Measurements from ENCODE around the gene RUFY2. TPM values are rescaled to one million over a fixed set of nuclear protein-coding genes. Genes with fewer than 3 reads are reported as not detected.
A peak's percentile ranks its signal among the peaks of the same experiment; 100 is the strongest.
"Not testable (repeated sequence)": the region's sequence is repeated elsewhere in the genome, so short reads cannot be mapped to it uniquely, and the experiment has no call there.

RUFY2 gene
- polyA plus RNA-seq, 4 donors = 4.5 to 17.2 (median 5.0) TPM

GRCh38 chr10:68327889-68328786 is 78.9 kb downstream of the RUFY2 start:
- no peaks in the 10 kb centered on the region for H3K27me3 ChIP-seq (ENCODE audit: control insufficient read depth in 3 of 3, insufficient read depth in 3 of 3, low read length in 3 of 3)
- H3K27ac ChIP-seq (ENCODE audit: low read depth in 1 of 3, low read length in 2 of 3) = peak overlapping the region; percentile 41 to 63 (median 58)
- H3K4me1 ChIP-seq (ENCODE audit: control insufficient read depth in 3 of 3, insufficient read depth in 2 of 3, low read depth in 1 of 3, low read length in 2 of 3) = peaks cover 0 to 12% (median 3%) of the 10 kb centered on the region in 3 donors
- no peak overlapping the region for H3K4me3 ChIP-seq (ENCODE audit: low read depth in 1 of 3, low read length in 3 of 3)
- H3K9me3 ChIP-seq (ENCODE audit: control insufficient read depth in 2 of 2, insufficient read depth in 1 of 2, low read depth in 1 of 2, low read length in 1 of 2) = peaks cover 0 to 3% of the 10 kb centered on the region in 2 donors
- no peaks in the 10 kb centered on the region for H3K36me3 ChIP-seq (ENCODE audit: control insufficient read depth in 3 of 3, insufficient read depth in 2 of 3, low read depth in 1 of 3, low read length in 3 of 3)
- FAIRE-seq = no peak
- DNase-seq = peak in 1 of 2 donors; percentile 67
- 10 to 23% (median 14%) methylated on average over 4 of the region's 4 CpGs for WGBS, 3 donors

GRCh38 chr10:68324396-68324795 is 82.7 kb downstream of the RUFY2 start:
- not testable (repeated sequence) for H3K4me3 ChIP-seq (ENCODE audit: low read depth in 1 of 3, low read length in 3 of 3); FAIRE-seq; H3K4me1 ChIP-seq (ENCODE audit: control insufficient read depth in 3 of 3, insufficient read depth in 2 of 3, low read depth in 1 of 3, low read length in 2 of 3); H3K36me3 ChIP-seq (ENCODE audit: control insufficient read depth in 3 of 3, insufficient read depth in 2 of 3, low read depth in 1 of 3, low read length in 3 of 3); H3K27ac ChIP-seq (ENCODE audit: low read depth in 1 of 3, low read length in 2 of 3); H3K27me3 ChIP-seq (ENCODE audit: control insufficient read depth in 3 of 3, insufficient read depth in 3 of 3, low read length in 3 of 3); DNase-seq; H3K9me3 ChIP-seq (ENCODE audit: control insufficient read depth in 2 of 2, insufficient read depth in 1 of 2, low read depth in 1 of 2, low read length in 1 of 2)
- WGBS, 3 donors = 91 to 93% (median 92%) methylated on average over 4 of the region's 4 CpGs

- no peaks in the 10 kb centered on the region for H3K27me3 ChIP-seq (ENCODE audit: control insufficient read depth in 3 of 3, insufficient read depth in 3 of 3, low read length in 3 of 3)
- FAIRE-seq = no peak
- no peaks in the 10 kb centered on the region for H3K36me3 ChIP-seq (ENCODE audit: control insufficient read depth in 3 of 3, insufficient read depth in 2 of 3, low read depth in 1 of 3, low read length in 3 of 3)
- H3K27ac ChIP-seq (ENCODE audit: low read depth in 1 of 3, low read length in 2 of 3) = peak overlapping the region in 2 of 3 donors; percentile 32 to 78
- H3K4me3 ChIP-seq (ENCODE audit: low read depth in 1 of 3, low read length in 3 of 3) = no peak overlapping the region
- H3K4me1 ChIP-seq (ENCODE audit: control insufficient read depth in 3 of 3, insufficient read depth in 2 of 3, low read depth in 1 of 3, low read length in 2 of 3) = peaks cover 0 to 11% (median 0%) of the 10 kb centered on the region in 3 donors
- peak; percentile 74 to 89 for DNase-seq
- peaks cover 0 to 30% of the 10 kb centered on the region in 2 donors for H3K9me3 ChIP-seq (ENCODE audit: control insufficient read depth in 2 of 2, insufficient read depth in 1 of 2, low read depth in 1 of 2, low read length in 1 of 2)
- 12 to 44% (median 24%) methylated on average over 1 of the region's 1 CpG for WGBS, 3 donors
These were observed 88.6 kb downstream of the RUFY2 start for GRCh38 chr10:68318331-68319059.

- 13 to 68% (median 15%) methylated on average over 1 of the region's 1 CpG for WGBS, 3 donors
- H3K27me3 ChIP-seq (ENCODE audit: control insufficient read depth in 3 of 3, insufficient read depth in 3 of 3, low read length in 3 of 3) = no peaks in the 10 kb centered on the region
- peaks cover 0 to 30% of the 10 kb centered on the region in 2 donors for H3K9me3 ChIP-seq (ENCODE audit: control insufficient read depth in 2 of 2, insufficient read depth in 1 of 2, low read depth in 1 of 2, low read length in 1 of 2)
- H3K4me3 ChIP-seq (ENCODE audit: low read depth in 1 of 3, low read length in 3 of 3) = no peak overlapping the region
- DNase-seq (peak in 1 of 2 donors; percentile 80), FAIRE-seq (no peak)
- peak overlapping the region in 2 of 3 donors; percentile 3 to 12 for H3K27ac ChIP-seq (ENCODE audit: low read depth in 1 of 3, low read length in 2 of 3)
- no peaks in the 10 kb centered on the region for H3K36me3 ChIP-seq (ENCODE audit: control insufficient read depth in 3 of 3, insufficient read depth in 2 of 3, low read depth in 1 of 3, low read length in 3 of 3)
- peaks cover 0 to 11% (median 1%) of the 10 kb centered on the region in 3 donors for H3K4me1 ChIP-seq (ENCODE audit: control insufficient read depth in 3 of 3, insufficient read depth in 2 of 3, low read depth in 1 of 3, low read length in 2 of 3)
These were observed 91.5 kb downstream of the RUFY2 start for GRCh38 chr10:68315582-68315981.

- H3K27me3 ChIP-seq (ENCODE audit: control insufficient read depth in 3 of 3, insufficient read depth in 3 of 3, low read length in 3 of 3); H3K36me3 ChIP-seq (ENCODE audit: control insufficient read depth in 3 of 3, insufficient read depth in 2 of 3, low read depth in 1 of 3, low read length in 3 of 3); H3K4me3 ChIP-seq (ENCODE audit: low read depth in 1 of 3, low read length in 3 of 3); FAIRE-seq: not testable (repeated sequence)
- H3K9me3 ChIP-seq (ENCODE audit: control insufficient read depth in 2 of 2, insufficient read depth in 1 of 2, low read depth in 1 of 2, low read length in 1 of 2) = peaks cover 0 to 30% of the 10 kb centered on the region in 2 donors
- 51 to 82% (median 67%) methylated on average over 6 of the region's 6 CpGs for WGBS, 3 donors
- H3K27ac ChIP-seq (ENCODE audit: low read depth in 1 of 3, low read length in 2 of 3) = peak overlapping the region in 2 of 3 donors; percentile 3 to 12
- H3K4me1 ChIP-seq (ENCODE audit: control insufficient read depth in 3 of 3, insufficient read depth in 2 of 3, low read depth in 1 of 3, low read length in 2 of 3) = peaks cover 0 to 11% (median 1%) of the 10 kb centered on the region in 3 donors
- DNase-seq = peak in 1 of 2 donors; percentile 93
These were observed 92.1 kb downstream of the RUFY2 start for GRCh38 chr10:68314930-68315329.

GRCh38 chr10:68310531-68310930 is 96.5 kb downstream of the RUFY2 start:
- Histone ChIP-seq H3K4me1 (ENCODE audit: control insufficient read depth in 3 of 3, insufficient read depth in 2 of 3, low read depth in 1 of 3, low read length in 2 of 3) (peaks cover 0 to 4% (median 1%) of the 10 kb centered on the region in 3 donors), H3K27me3 (ENCODE audit: control insufficient read depth in 3 of 3, insufficient read depth in 3 of 3, low read length in 3 of 3) (no peaks in the 10 kb centered on the region), H3K27ac (ENCODE audit: low read depth in 1 of 3, low read length in 2 of 3) (no peak overlapping the region), H3K36me3 (ENCODE audit: control insufficient read depth in 3 of 3, insufficient read depth in 2 of 3, low read depth in 1 of 3, low read length in 3 of 3) (peaks cover 0 to under 1% (median 0%) of the 10 kb centered on the region in 3 donors), H3K9me3 (ENCODE audit: control insufficient read depth in 2 of 2, insufficient read depth in 1 of 2, low read depth in 1 of 2, low read length in 1 of 2) (peaks cover 0 to 11% of the 10 kb centered on the region in 2 donors), H3K4me3 (ENCODE audit: low read depth in 1 of 3, low read length in 3 of 3) (no peak overlapping the region)
- FAIRE-seq = no peak
- no peak for DNase-seq

GRCh38 chr10:68305854-68306253 is 101.2 kb downstream of the RUFY2 start:
- H3K9me3 ChIP-seq (ENCODE audit: control insufficient read depth in 2 of 2, insufficient read depth in 1 of 2, low read depth in 1 of 2, low read length in 1 of 2) = no peaks in the 10 kb centered on the region
- peaks cover 0 to 8% (median 0%) of the 10 kb centered on the region in 3 donors for H3K36me3 ChIP-seq (ENCODE audit: control insufficient read depth in 3 of 3, insufficient read depth in 2 of 3, low read depth in 1 of 3, low read length in 3 of 3)
- peak overlapping the region in 2 of 3 donors; percentile 61 for H3K4me3 ChIP-seq (ENCODE audit: low read depth in 1 of 3, low read length in 3 of 3)
- H3K4me1 ChIP-seq (ENCODE audit: control insufficient read depth in 3 of 3, insufficient read depth in 2 of 3, low read depth in 1 of 3, low read length in 2 of 3) = peaks cover 0 to 4% (median 0%) of the 10 kb centered on the region in 3 donors
- 0 to 42% (median 3%) methylated on average over 1 of the region's 1 CpG for WGBS, 3 donors
- FAIRE-seq = peak; percentile 83
- peak overlapping the region; percentile 50 to 76 (median 65) for H3K27ac ChIP-seq (ENCODE audit: low read depth in 1 of 3, low read length in 2 of 3)
- no peaks in the 10 kb centered on the region for H3K27me3 ChIP-seq (ENCODE audit: control insufficient read depth in 3 of 3, insufficient read depth in 3 of 3, low read length in 3 of 3)
- DNase-seq = peak; percentile 51 to 59

- Histone ChIP-seq H3K9me3 (ENCODE audit: control insufficient read depth in 2 of 2, insufficient read depth in 1 of 2, low read depth in 1 of 2, low read length in 1 of 2) (no peaks in the 10 kb centered on the region), H3K4me3 (ENCODE audit: low read depth in 1 of 3, low read length in 3 of 3) (peak overlapping the region in 2 of 3 donors; percentile 24 to 30), H3K27ac (ENCODE audit: low read depth in 1 of 3, low read length in 2 of 3) (peak overlapping the region in 2 of 3 donors; percentile 3 to 65), H3K27me3 (ENCODE audit: control insufficient read depth in 3 of 3, insufficient read depth in 3 of 3, low read length in 3 of 3) (no peaks in the 10 kb centered on the region), H3K4me1 (ENCODE audit: control insufficient read depth in 3 of 3, insufficient read depth in 2 of 3, low read depth in 1 of 3, low read length in 2 of 3) (peaks cover 0 to 4% (median 3%) of the 10 kb centered on the region in 3 donors), H3K36me3 (ENCODE audit: control insufficient read depth in 3 of 3, insufficient read depth in 2 of 3, low read depth in 1 of 3, low read length in 3 of 3) (peaks cover 0 to 15% (median 0%) of the 10 kb centered on the region in 3 donors)
- FAIRE-seq (no peak), DNase-seq (peak; percentile 66 to 88)
- 21 to 57% (median 34%) methylated on average over 7 of the region's 7 CpGs for WGBS, 3 donors
These were observed 103.1 kb downstream of the RUFY2 start for GRCh38 chr10:68303849-68304412.
